Motor neuron (in vitro differentiated cells): ENCODE measurements around the gene GK2. TPM values are rescaled to one million over a fixed set of nuclear protein-coding genes. Genes with fewer than 3 reads are reported as not detected.

Experiments
- ATAC-seq, 8 experiments: fragments of 200-7000 bp; cut with Tn5 transposase; replicated peaks in 6 of 8; 2 replicates each; pipeline ENCODE4 v1.8.0; 2021; ENCODE audit warnings: mild to moderate bottlenecking in 8 of 8, moderate library complexity in 8 of 8
- H3K27ac ChIP-seq, 2 donors: fragments of 250-450 bp; sonication (Bioruptor Pico); 2 replicates each; pipeline ENCODE4 v1.9.0; 2021; ENCODE audit warnings: antibody characterized with exemption in 2 of 2, mild to moderate bottlenecking in 2 of 2, moderate library complexity in 1 of 2
- H3K4me1 ChIP-seq, 2 donors: fragments of 250-450 bp; sonication (Bioruptor Pico); replicated peaks in 1 of 2; 2 replicates each; pipeline ENCODE4 v1.6.1; 2021; ENCODE audit warnings: antibody characterized with exemption in 2 of 2, mild to moderate bottlenecking in 2 of 2, moderate library complexity in 1 of 2
- H3K4me3 ChIP-seq, 5 donors: fragments of 250-450 bp; sonication (Bioruptor Pico); 2 replicates each; pipeline ENCODE4 v1.9.0; 2021; ENCODE audit warnings: antibody characterized with exemption in 5 of 5, mild to moderate bottlenecking in 5 of 5, moderate library complexity in 4 of 5
- WGBS, 10 experiments: fragments of 450-650 bp; shearing (Covaris generic); methylation state at CpG; one replicate each; pipeline ENCODE4 v1.0.0; 2022; 5-methylcytosine and 5-hydroxymethylcytosine counted together
- in situ Hi-C, 9 experiments: fragments of 400-800 bp; cut with MboI; loops; one replicate each; pipeline ENCODE4 v1.15.0; 2021; ENCODE audit warnings: low sequenced_read_pairs in 9 of 9, low pct_unique_long_range_greater_than_20kb in 2 of 9; ENCODE audit not compliant: unreplicated experiment in 9 of 9
- total RNA-seq, 8 experiments: library from RNA; unstranded; fragments of 300-600 nt; gene quantifications; 2 replicates each; pipeline versions ENCODE4 v1.2.3 to v1.2.4, GENCODE V29; 2022

The GK2 gene
- under 1 TPM in 2 of 8 experiments, not detected in 6; 0.08 to 0.14 TPM for total RNA-seq

DNA sequence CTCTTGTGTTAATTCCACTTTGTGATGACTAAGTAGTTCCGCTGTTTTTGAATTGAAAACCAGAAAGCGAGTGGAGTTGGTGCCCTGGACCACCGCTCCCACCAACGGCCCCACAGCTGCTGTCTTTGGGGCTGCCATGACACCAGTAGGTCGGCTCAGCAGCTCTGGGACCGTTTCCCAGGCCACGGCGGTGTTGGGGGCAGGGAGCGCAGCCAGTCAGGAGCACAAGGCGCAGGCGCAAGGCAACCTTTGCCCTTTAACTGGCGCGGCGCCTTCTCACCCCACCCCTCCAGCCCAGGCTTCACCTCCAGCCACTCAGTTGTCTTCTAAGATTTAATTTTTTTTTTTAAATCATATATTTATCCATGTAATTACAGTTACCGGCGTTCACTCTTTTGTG is at the start of gene GK2:
Gene GK2 (minus strand): TSS at position 166 of the 400 bp plus-strand sequence. CDS start 28 bp downstream, at position 138.
- in situ Hi-C loops, result no loop called here
- 65 to 99% (median 88%) methylated on average over 2 to 12 of the region's 16 CpGs; no CpG with 5 or more reads in 1 of the 10 experiments for WGBS, 10 experiments
- peaks cover 4% of the 10 kb centered on the region in 2 donors for H3K4me1 ChIP-seq
- no peak within 1 kb of the TSS for H3K4me3 ChIP-seq
- no peak within 1 kb of the TSS for H3K27ac ChIP-seq
- ATAC-seq, result no peak

DNA sequence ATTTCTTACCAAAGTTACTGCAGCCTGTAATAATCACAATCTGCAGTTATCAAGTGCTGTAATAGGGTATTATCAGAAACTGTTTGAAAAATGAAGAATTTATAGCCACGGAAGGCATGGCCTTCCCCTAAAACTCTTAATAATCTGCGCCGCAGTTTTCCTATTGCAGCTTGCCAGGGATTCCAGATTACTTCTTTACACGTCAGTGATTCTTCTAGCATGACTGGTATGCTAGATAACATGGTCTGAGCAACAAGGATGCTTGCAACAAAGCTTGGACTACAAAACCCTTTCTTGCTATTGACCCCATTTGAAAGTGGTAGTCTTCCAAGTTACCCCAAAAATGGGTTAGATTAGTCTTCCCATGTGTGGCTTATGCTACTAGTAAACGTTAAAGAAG is 47.2 kb upstream of the GK2 start:
- 0 to 100% (median 67%) methylated on average over 1 to 4 of the region's 5 CpGs for WGBS, 10 experiments
- no peak overlapping the region for H3K27ac ChIP-seq
- no peak overlapping the region for H3K4me3 ChIP-seq
- H3K4me1 ChIP-seq, result no peaks in the 10 kb centered on the region
- in situ Hi-C loops, result no loop called here
- no peak for ATAC-seq

DNA sequence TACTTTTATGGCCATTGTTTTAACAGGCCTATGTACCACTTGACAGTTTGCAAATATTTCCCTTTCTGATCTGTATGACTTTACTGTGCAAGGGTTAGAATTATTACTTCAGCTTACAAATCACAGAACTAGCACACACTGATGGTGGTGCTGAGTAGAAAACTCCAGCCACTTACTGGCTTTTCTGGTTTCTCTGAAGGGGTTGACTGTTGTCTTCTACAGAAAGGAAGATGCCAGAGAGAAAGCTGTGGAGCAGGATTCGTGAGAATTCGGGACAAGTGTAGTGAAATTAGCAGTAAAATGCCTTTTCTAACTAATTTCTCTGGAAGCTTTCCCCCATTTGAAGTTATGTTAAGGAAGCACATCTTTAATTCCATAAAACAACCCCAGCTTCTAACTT is 46.6 kb upstream of the GK2 start:
- WGBS, 10 experiments, result 9 to 100% (median 72%) methylated on average over 1 to 2 of the region's 2 CpGs; no CpG with 5 or more reads in 1 of the 10 experiments
- no peak for ATAC-seq
- Histone ChIP-seq H3K4me3 (no peak overlapping the region), H3K27ac (no peak overlapping the region), H3K4me1 (no peaks in the 10 kb centered on the region)
- in situ Hi-C loops, result no loop called here

DNA sequence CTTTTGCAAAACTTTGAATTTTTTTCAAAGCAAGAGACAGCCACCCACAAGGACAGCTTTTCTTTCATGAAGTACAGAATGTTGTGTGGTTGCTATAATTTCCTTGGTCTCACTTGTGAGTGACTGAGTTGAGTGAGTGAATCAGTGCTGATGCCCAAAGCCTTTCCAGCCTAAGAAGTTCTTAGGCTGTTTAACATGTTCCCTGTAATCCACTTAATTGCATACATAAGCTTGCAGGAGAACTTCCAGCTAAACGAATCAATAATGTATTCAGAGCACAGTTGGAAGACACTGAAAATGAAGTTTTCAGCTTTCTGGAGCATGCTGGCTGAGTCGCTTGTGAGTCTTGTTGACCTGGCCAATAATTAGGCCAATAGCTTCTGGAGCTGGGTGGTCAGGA is 42.0 kb upstream of the GK2 start:
- in situ Hi-C loops, result no loop called here
- Histone ChIP-seq H3K4me3 (no peak overlapping the region), H3K27ac (no peak overlapping the region), H3K4me1 (no peaks in the 10 kb centered on the region)
- WGBS, 10 experiments, result 13 to 100% (median 57%) methylated on average over 1 to 2 of the region's 2 CpGs; no CpG with 5 or more reads in 3 of the 10 experiments
- peak in 3 of 8 experiments; percentile 25 to 55 (median 40) for ATAC-seq

DNA sequence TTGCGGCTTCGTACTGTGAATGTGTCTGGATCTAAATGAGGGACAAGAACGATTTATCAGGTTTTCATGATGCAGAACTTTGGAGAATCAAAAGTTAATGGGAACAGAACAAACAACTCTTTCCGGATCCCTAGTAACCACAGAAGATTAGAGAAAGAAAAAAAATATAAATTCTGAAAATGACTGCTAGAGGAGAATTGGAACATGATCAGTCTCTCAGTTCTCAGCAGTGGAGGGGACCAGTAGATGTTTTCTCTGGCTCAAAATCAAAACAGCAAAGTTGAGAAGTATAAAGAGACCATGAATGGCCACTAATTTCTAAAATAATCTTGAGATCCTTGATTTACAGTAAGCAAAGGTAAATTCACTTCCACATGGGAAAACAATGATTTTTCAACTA is 38.1 kb upstream of the GK2 start:
- in situ Hi-C loops, result no loop called here
- ATAC-seq, result no peak
- H3K4me3 ChIP-seq, result no peak overlapping the region
- 62 to 94% (median 83%) methylated on average over 1 to 4 of the region's 4 CpGs; no CpG with 5 or more reads in 1 of the 10 experiments for WGBS, 10 experiments
- H3K4me1 ChIP-seq, result no peaks in the 10 kb centered on the region
- no peak overlapping the region for H3K27ac ChIP-seq

DNA sequence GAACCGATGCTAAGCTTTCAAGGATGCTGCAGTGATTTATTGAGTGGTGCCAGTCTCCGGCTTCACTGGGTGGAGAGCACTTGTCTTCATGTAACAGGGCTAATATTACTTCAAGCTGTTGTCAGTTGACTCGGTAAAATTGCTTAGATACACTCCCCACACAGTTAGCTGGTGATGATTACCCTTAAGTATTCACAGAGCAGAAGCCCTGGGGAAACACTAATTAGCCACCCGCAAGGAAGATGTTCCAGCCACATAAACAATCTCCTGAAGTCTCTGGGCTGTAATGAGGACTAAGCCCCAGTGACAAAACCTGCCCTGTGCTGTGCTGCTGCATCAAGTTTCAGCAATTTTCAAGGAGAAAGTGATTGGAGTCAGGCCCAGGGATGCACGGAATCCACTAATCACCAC is 37.3 kb upstream of the GK2 start:
- WGBS, 10 experiments, result 18 to 88% (median 36%) methylated on average over 1 to 4 of the region's 5 CpGs; no CpG with 5 or more reads in 2 of the 10 experiments
- ATAC-seq, result peak in 7 of 8 experiments; percentile 23 to 61 (median 34)
- in situ Hi-C loops, result no loop called here
- no peak overlapping the region for H3K27ac ChIP-seq
- no peaks in the 10 kb centered on the region for H3K4me1 ChIP-seq
- H3K4me3 ChIP-seq, result no peak overlapping the region

DNA sequence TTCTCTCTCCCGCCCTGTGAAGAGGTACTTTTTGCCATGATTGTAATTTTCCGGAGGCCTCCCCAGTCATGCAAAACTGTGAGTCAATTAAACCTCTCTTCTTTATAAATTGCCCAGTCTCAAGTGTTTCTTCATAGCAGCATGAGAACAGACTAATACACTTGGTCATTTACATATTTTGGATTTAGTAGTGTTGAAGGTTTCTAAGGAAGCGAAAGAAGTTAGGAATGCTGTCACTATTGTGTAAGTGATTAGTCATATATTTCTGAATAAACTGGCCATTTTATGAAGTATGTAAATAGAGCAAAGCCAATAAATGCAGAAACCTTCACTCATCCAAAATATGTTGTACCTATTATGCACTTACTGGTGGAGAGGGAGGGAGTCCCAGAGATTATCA is 34.4 kb upstream of the GK2 start:
- no peaks in the 10 kb centered on the region for H3K4me1 ChIP-seq
- no peak overlapping the region for H3K27ac ChIP-seq
- in situ Hi-C loops, result no loop called here
- 26 to 100% (median 97%) methylated on average over 1 to 3 of the region's 3 CpGs; no CpG with 5 or more reads in 3 of the 10 experiments for WGBS, 10 experiments
- ATAC-seq, result peak in 2 of 8 experiments; percentile 93 to 96
- H3K4me3 ChIP-seq, result no peak overlapping the region

DNA sequence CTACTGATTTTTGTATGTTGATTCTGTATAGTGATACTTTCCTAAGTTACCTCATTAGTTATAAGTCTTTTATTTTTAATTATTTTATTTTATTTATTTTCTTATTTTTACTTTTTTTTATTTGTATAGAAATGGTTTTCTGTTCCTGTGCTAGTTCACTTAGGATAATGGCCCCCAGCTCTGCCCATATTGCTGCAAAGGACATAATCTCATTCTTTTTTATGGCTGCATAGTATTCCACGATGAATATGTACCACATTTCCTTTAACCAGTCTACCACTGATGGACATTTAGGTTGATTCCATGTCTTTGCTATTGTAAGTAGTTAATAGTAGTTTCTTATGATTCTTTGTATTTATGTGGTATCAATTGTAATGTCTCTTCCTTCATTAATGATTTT is 31.5 kb upstream of the GK2 start:
- ATAC-seq, result no peak
- Histone ChIP-seq H3K4me3 (no peak overlapping the region), H3K27ac (no peak overlapping the region), H3K4me1 (no peaks in the 10 kb centered on the region)
- in situ Hi-C loops, result no loop called here
- WGBS, 10 experiments, result 0 to 94% (median 83%) methylated on average over 1 of the region's 1 CpG; no CpG with 5 or more reads in 1 of the 10 experiments

DNA sequence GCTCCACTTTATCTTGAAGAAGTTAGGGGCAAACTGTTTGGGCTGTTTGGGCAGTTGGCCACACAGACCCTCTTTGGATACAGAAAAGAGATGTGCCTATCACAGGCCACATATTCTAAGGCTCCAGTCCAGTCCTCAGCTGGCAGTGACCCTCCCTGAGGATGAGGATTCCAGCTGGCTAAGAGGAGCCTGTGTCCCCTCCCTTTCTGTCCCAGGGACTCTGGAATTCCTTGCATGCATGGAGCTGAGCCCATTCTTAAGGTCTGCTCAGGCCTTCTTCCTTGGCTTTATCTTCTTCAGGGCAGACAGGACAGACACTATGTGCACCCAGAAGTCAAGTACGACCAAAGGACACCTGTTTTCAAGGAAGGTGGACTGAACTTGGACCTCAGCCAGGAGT is 23.8 kb upstream of the GK2 start:
- WGBS, 10 experiments, result 50 to 100% (median 85%) methylated on average over 1 of the region's 1 CpG; no CpG with 5 or more reads in 6 of the 10 experiments
- in situ Hi-C loops, result no loop called here
- Histone ChIP-seq H3K27ac (no peak overlapping the region), H3K4me1 (no peaks in the 10 kb centered on the region), H3K4me3 (no peak overlapping the region)
- peak in 1 of 8 experiments; percentile 64 for ATAC-seq

DNA sequence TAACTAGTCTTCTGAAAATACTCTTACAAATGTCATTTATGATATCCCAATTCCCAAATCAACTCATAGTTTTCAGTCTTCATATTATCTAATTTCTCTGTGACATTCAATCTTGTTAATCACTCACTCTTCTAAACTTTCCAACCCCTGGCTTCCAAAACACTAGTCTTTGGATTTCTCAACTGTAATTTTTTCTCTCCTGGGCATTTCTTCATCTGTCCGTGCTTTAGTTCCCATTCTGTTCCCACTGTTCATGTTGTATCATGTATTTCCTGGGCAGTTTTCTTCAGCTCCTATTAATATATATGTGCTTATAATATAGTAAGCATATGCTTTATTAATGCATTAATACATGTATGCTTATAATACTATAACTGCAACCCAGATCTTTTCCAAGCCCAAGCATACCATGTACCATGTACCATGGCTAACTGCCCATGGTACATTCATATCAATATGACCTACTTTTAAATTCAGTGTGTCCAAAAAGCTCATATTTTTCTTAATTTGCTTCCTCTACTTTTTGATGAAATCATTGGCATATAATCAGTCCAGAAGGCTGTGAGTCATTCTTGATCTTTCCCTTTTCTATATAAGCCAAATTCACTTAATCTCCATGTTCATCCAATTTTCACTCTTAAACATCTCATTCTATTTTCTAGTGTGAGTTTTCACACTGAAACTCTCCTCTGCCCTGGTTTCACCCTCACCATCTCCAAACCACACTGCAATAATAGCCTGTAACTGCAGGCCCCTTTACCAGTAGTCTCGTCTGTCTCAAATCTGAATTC is 21.3 kb upstream of the GK2 start:
- Histone ChIP-seq H3K27ac (no peak overlapping the region), H3K4me1 (no peaks in the 10 kb centered on the region), H3K4me3 (no peak overlapping the region)
- 6 to 100% (median 77%) methylated on average over 1 to 2 of the region's 2 CpGs for WGBS, 10 experiments
- ATAC-seq, result no peak
- in situ Hi-C loops, result no loop called here

DNA sequence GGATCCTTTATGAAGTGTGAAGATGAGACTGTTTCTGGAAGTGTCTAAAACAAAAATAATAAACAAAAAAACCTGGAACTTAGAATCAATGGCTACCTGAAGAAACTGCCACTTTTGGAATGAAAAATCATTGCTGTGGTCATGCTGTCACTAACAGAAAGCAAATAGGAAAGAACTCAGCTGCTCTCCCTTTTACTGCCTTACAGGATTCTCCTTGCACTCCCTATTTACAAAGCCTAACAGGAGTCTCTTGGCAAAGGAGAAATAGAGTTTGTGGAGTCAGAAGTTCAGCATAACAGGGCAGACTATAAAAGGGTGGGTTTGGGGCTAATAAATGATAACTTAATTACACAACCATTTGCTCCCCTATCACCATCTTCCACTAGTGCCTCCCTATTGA is 19.0 kb upstream of the GK2 start:
- no peak for ATAC-seq
- Histone ChIP-seq H3K4me3 (no peak overlapping the region), H3K27ac (no peak overlapping the region), H3K4me1 (no peaks in the 10 kb centered on the region)
- in situ Hi-C loops, result no loop called here

DNA sequence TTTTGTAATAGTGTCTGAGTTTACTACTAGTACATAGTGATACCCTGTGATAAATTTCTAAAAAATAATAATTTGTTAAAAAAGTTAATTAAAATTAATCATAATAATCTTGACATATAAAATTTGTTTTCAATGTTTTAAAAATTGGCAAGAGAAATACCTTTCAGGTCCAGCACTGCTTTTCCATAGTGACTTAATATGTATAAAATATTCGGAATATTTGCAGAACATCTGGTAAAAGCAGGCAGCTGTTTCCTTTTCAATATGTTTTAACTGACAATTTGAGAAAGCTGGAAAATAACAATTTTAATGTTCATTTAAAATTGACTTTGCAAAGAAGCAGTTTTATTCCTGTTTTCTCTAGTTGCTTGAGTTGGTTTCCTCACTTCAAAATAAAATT is 17.6 kb upstream of the GK2 start:
- Histone ChIP-seq H3K4me3 (no peak overlapping the region), H3K4me1 (no peaks in the 10 kb centered on the region), H3K27ac (no peak overlapping the region)
- 0 to 100% (median 76%) methylated on average over 1 of the region's 1 CpG; no CpG with 5 or more reads in 1 of the 10 experiments for WGBS, 10 experiments
- in situ Hi-C loops, result no loop called here
- no peak for ATAC-seq

DNA sequence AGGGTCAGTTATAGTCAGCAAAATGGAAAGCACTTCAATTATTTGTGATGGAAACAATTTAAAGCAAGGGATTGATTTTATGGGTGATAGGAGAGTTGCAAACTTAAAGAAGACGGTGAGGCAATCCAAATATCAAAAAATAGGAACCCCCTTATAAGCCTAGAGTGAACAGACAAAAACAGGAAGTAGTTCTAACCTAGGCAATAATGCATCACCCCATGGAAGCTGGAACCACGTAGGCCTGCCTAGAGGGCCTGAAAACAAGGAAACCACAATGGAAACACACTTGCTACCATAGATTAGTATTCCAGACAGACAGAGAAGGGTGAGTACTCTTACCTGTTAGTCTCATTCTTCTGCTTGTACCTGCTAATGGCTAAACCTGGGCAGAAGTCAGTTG is 13.5 kb upstream of the GK2 start:
- Histone ChIP-seq H3K4me1 (no peaks in the 10 kb centered on the region), H3K27ac (no peak overlapping the region), H3K4me3 (no peak overlapping the region)
- in situ Hi-C loops, result no loop called here
- no peak for ATAC-seq
- WGBS, 10 experiments, result 47 to 100% (median 88%) methylated on average over 1 to 2 of the region's 2 CpGs; no CpG with 5 or more reads in 1 of the 10 experiments

DNA sequence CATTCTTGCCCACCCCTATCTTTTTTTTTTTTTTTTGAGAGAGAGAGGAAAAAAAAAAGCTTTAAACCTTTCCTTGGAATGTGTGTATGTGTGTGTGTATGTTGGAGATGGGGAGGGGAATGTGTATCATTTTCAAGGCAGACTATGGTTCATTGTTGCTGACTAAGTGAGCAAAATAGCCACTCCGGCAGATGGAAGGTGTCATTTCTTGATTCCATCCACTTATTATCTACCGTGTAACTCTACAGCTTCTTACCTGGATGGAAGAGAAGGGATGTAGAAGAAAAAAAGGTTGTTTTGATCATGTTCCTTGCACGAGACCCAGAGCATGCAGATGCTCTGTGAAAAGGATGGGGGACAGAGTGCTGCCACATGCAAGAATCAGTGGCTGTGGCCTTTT is 5.9 kb upstream of the GK2 start:
- H3K4me3 ChIP-seq, result no peak overlapping the region
- in situ Hi-C loops, result no loop called here
- WGBS, 10 experiments, result 55 to 100% (median 83%) methylated on average over 1 to 3 of the region's 3 CpGs; no CpG with 5 or more reads in 2 of the 10 experiments
- peak in 4 of 8 experiments; percentile 22 to 36 (median 28) for ATAC-seq
- H3K4me1 ChIP-seq, result peaks cover 13 to 20% of the 10 kb centered on the region in 2 donors
- H3K27ac ChIP-seq, result peak overlapping the region; percentile 9 to 31
